GM18867 (cell line): Measurements from ENCODE around the gene KIF1A.

Experiments
- ATAC-seq: cut with Tn5 transposase; IDR thresholded peaks from one replicate; pipeline ENCODE4 v1.9.1; 2021; ENCODE audit warnings: mild to moderate bottlenecking, moderate library complexity; ENCODE audit not compliant: unreplicated experiment

The KIF1A gene

GRCh38 chr2:240737958-240738357 is 82.1 kb downstream of the KIF1A start:
- ATAC-seq: no peak

GRCh38 chr2:240737512-240737911 is 82.5 kb downstream of the KIF1A start:
- ATAC-seq: no peak

GRCh38 chr2:240736281-240737250 is 83.5 kb downstream of the KIF1A start:
- ATAC-seq: no peak

- ATAC-seq: no peak
Measured at GRCh38 chr2:240735476-240735875, 84.5 kb downstream of the KIF1A start.

GRCh38 chr2:240734756-240735155 is 85.3 kb downstream of the KIF1A start:
- no peak for ATAC-seq

- no peak for ATAC-seq
Measured at GRCh38 chr2:240733803-240734495, 86.1 kb downstream of the KIF1A start.

GRCh38 chr2:240732911-240733622 is 87.0 kb downstream of the KIF1A start:
- no peak for ATAC-seq

- ATAC-seq: no peak
Measured at GRCh38 chr2:240732184-240732583, 87.8 kb downstream of the KIF1A start.

GRCh38 chr2:240731178-240731545 is 88.9 kb downstream of the KIF1A start:
- ATAC-seq: no peak

- ATAC-seq: no peak
Measured at GRCh38 chr2:240730501-240731177, 89.4 kb downstream of the KIF1A start.

- no peak for ATAC-seq
Measured at GRCh38 chr2:240728827-240729226, 91.2 kb downstream of the KIF1A start.

- no peak for ATAC-seq
Measured at GRCh38 chr2:240728361-240728760, 91.7 kb downstream of the KIF1A start.

- no peak for ATAC-seq
Measured at GRCh38 chr2:240727913-240728312, 92.1 kb downstream of the KIF1A start.

GRCh38 chr2:240727439-240727838 is 92.6 kb downstream of the KIF1A start:
- ATAC-seq: no peak

- ATAC-seq: no peak
Measured at GRCh38 chr2:240726876-240727275, 93.1 kb downstream of the KIF1A start.

- ATAC-seq: no peak
Measured at GRCh38 chr2:240725671-240726070, 94.3 kb downstream of the KIF1A start.

- no peak for ATAC-seq
Measured at GRCh38 chr2:240725266-240725665, 94.8 kb downstream of the KIF1A start.

GRCh38 chr2:240724431-240724830 is 95.6 kb downstream of the KIF1A start:
- no peak for ATAC-seq

- no peak for ATAC-seq
Measured at GRCh38 chr2:240723851-240724250, 96.2 kb downstream of the KIF1A start.

- no peak for ATAC-seq
Measured at GRCh38 chr2:240722796-240723735, 97.0 kb downstream of the KIF1A start.
